Common myeloid progenitor, CD34-positive (primary cell): ENCODE measurements around the gene LAMTOR5.
"Not testable (repeated sequence)": the region's sequence is repeated elsewhere in the genome, so short reads cannot be mapped to it uniquely, and the experiment has no call there.

Source experiments
- CTCF ChIA-PET: fragments of 350-600 bp; sonication (Branson Sonifier 250); formaldehyde crosslinking; loops from one replicate; lab custom pipeline; 2021; ENCODE audit warnings: antibody characterized with exemption; lab: Charles Lee
- POLR2A ChIA-PET: fragments of 350-600 bp; sonication (Branson Sonifier 250); formaldehyde crosslinking; loops from one replicate; lab custom pipeline; 2021; ENCODE audit warnings: antibody characterized with exemption; lab: Charles Lee
- DNase-seq, 3 donors: peaks; one replicate each; pipeline versions ENCODE4 v3.0.0 to v3.0.0-alpha.2; 2013
- H3K27ac ChIP-seq, 2 experiments: 1 replicate in 1 of 2; 2 replicates in 1 of 2; pipeline ENCODE4 v1.7.0; 2013; ENCODE audit warnings: inconsistent platforms in 2 of 2, low read length in 2 of 2, mild to moderate bottlenecking in 2 of 2, low read depth in 1 of 2, moderate library complexity in 1 of 2; ENCODE audit not compliant: severe bottlenecking in 2 of 2, insufficient read depth in 1 of 2, poor library complexity in 1 of 2
- H3K27me3 ChIP-seq, 5 experiments: replicated peaks in 2 of 5; 1 replicate in 3 of 5; 2 replicates in 2 of 5; pipeline versions ENCODE4 v1.6.1 to v1.7.0; 2013; ENCODE audit warnings: low read length in 4 of 5, mild to moderate bottlenecking in 2 of 5, moderate library complexity in 2 of 5, inconsistent platforms in 1 of 5; ENCODE audit not compliant: insufficient read depth in 5 of 5, control insufficient read depth in 4 of 5
- H3K36me3 ChIP-seq, 4 experiments: 1 replicate in 2 of 4; 2 replicates in 2 of 4; pipeline versions ENCODE4 v1.6.1 to v1.7.0; 2013; ENCODE audit warnings: low read length in 3 of 4, control low read depth in 1 of 4, mild to moderate bottlenecking in 1 of 4; ENCODE audit not compliant: control insufficient read depth in 4 of 4, insufficient read depth in 4 of 4
- H3K4me1 ChIP-seq, 4 experiments: 1 replicate in 3 of 4; 2 replicates in 1 of 4; pipeline versions ENCODE4 v1.6.1 to v1.7.1; 2013; ENCODE audit warnings: low read length in 3 of 4, mild to moderate bottlenecking in 3 of 4, control low read depth in 1 of 4, inconsistent platforms in 1 of 4, moderate library complexity in 1 of 4; ENCODE audit not compliant: control insufficient read depth in 4 of 4, insufficient read depth in 4 of 4; ENCODE audit errors: control extremely low read depth in 1 of 4
- H3K4me3 ChIP-seq, 7 experiments: 1 replicate in 4 of 7; 2 replicates in 3 of 7; pipeline versions ENCODE4 v1.5.1 to v1.7.0; 2013; ENCODE audit warnings: mild to moderate bottlenecking in 7 of 7, low read length in 6 of 7, moderate library complexity in 6 of 7, inconsistent platforms in 2 of 7, low read depth in 2 of 7, control low read depth in 1 of 7; ENCODE audit not compliant: insufficient read depth in 4 of 7, control insufficient read depth in 1 of 7; ENCODE audit errors: extremely low read depth in 1 of 7
- H3K9me3 ChIP-seq, 5 experiments: 1 replicate in 4 of 5; 2 replicates in 1 of 5; pipeline versions ENCODE4 v1.6.1 to v1.7.1; 2013; ENCODE audit warnings: low read length in 4 of 5, mild to moderate bottlenecking in 2 of 5, inconsistent platforms in 1 of 5, low read depth in 1 of 5, moderate library complexity in 1 of 5; ENCODE audit not compliant: control insufficient read depth in 4 of 5, insufficient read depth in 2 of 5; ENCODE audit errors: control extremely low read depth in 1 of 5
- WGBS: methylation state at CpG from one replicate; pipeline ENCODE4 v1.1.5; 2013; ENCODE audit not compliant: insufficient coverage; 5-methylcytosine and 5-hydroxymethylcytosine counted together

Gene LAMTOR5

GRCh38 chr1:110439873-110440272 is 32.4 kb upstream of the LAMTOR5 start:
- CTCF ChIA-PET, result interaction anchor here (2.2 to 7.2 kb wide), 4 partner anchors 15 to 56 kb away, joined by 9 to 83 read pairs (median 30); no protein-coding TSS in a partner anchor
- H3K4me3 ChIP-seq, result not testable (repeated sequence)
- no CpG with 5 or more reads among the region's 3 CpGs for WGBS

GRCh38 chr1:110438893-110439292 is 31.4 kb upstream of the LAMTOR5 start:
- POLR2A ChIA-PET, result interaction anchor here (0.6 kb wide), 1 partner anchor 35 kb away, joined by 3 read pairs; no protein-coding TSS in a partner anchor
- Histone ChIP-seq H3K4me1 (peaks cover 0 to 34% (median 11%) of the 10 kb centered on the region in 4 experiments), H3K9me3 (no peaks in the 10 kb centered on the region), H3K27ac (no peak overlapping the region), H3K36me3 (no peaks in the 10 kb centered on the region), H3K27me3 (no peaks in the 10 kb centered on the region), H3K4me3 (peak overlapping the region in 2 of 7 experiments; percentile 4 to 42)
- peak; percentile 79 to 93 (median 83) for DNase-seq
- CTCF ChIA-PET, result interaction anchor here (0.8 to 7.2 kb wide), 7 partner anchors 10 to 231 kb away, joined by 3 to 83 read pairs (median 9); no protein-coding TSS in a partner anchor
- WGBS, result 20% methylated on average over 2 of the region's 4 CpGs

More at GRCh38 chr1:110439873-110440272, 32.4 kb upstream of the LAMTOR5 start:
- H3K27ac ChIP-seq, H3K36me3 ChIP-seq, H3K9me3 ChIP-seq, POLR2A ChIA-PET, H3K27me3 ChIP-seq, DNase-seq: not testable (repeated sequence)
- peaks cover 0 to 26% (median 8%) of the 10 kb centered on the region in 4 experiments for H3K4me1 ChIP-seq

- POLR2A ChIA-PET, result interaction anchor here (0.6 to 1.2 kb wide), 2 partner anchors 12 to 22 kb away, joined by 3 to 4 read pairs; no protein-coding TSS in a partner anchor
- not testable (repeated sequence) for H3K36me3 ChIP-seq, H3K27me3 ChIP-seq, H3K27ac ChIP-seq, H3K9me3 ChIP-seq, H3K4me3 ChIP-seq, DNase-seq
- WGBS, result 95% methylated on average over 8 of the region's 9 CpGs
- CTCF ChIA-PET, result interaction anchor here (0.7 to 7.2 kb wide), 10 partner anchors 11 to 230 kb away, joined by 3 to 83 read pairs (median 4); partner anchors contain the start of gene LAMTOR5
- H3K4me1 ChIP-seq, result peaks cover 0 to 45% (median 19%) of the 10 kb centered on the region in 4 experiments
Measured at GRCh38 chr1:110437645-110438299, 30.3 kb upstream of the LAMTOR5 start.

GRCh38 chr1:110436635-110437034 is 29.1 kb upstream of the LAMTOR5 start:
- H3K4me1 ChIP-seq, result peaks cover 0 to 45% (median 19%) of the 10 kb centered on the region in 4 experiments
- no peak overlapping the region for H3K27ac ChIP-seq
- no peak for DNase-seq
- POLR2A ChIA-PET, result interaction anchor here (1.2 kb wide), 1 partner anchor 11 kb away, joined by 3 read pairs; no protein-coding TSS in a partner anchor
- H3K36me3 ChIP-seq, result no peaks in the 10 kb centered on the region
- no peaks in the 10 kb centered on the region for H3K9me3 ChIP-seq
- WGBS, result 94% methylated on average over 6 of the region's 7 CpGs
- CTCF ChIA-PET, result interaction anchor here (0.9 to 7.2 kb wide), 8 partner anchors 11 to 59 kb away, joined by 3 to 83 read pairs (median 6); no protein-coding TSS in a partner anchor
- no peak overlapping the region for H3K4me3 ChIP-seq
- H3K27me3 ChIP-seq, result no peaks in the 10 kb centered on the region

- Histone ChIP-seq H3K27me3 (no peaks in the 10 kb centered on the region), H3K4me1 (peaks cover 0 to 45% (median 24%) of the 10 kb centered on the region in 4 experiments), H3K9me3 (no peaks in the 10 kb centered on the region), H3K27ac (no peak overlapping the region), H3K4me3 (no peak overlapping the region), H3K36me3 (no peaks in the 10 kb centered on the region)
- ChIA-PET CTCF (interaction anchor here (0.9 to 7.2 kb wide), 9 partner anchors 11 to 61 kb away, joined by 3 to 83 read pairs (median 8); partner anchors contain the start of gene LAMTOR5), POLR2A (no interaction called here)
- DNase-seq, result peak in 2 of 3 donors; percentile 29 to 45
- WGBS, result no CpG with 5 or more reads among the region's 3 CpGs
Measured at GRCh38 chr1:110434946-110435345, 27.5 kb upstream of the LAMTOR5 start.

GRCh38 chr1:110433803-110434202 is 26.3 kb upstream of the LAMTOR5 start:
- Histone ChIP-seq H3K36me3 (no peaks in the 10 kb centered on the region), H3K9me3 (no peaks in the 10 kb centered on the region), H3K27ac (no peak overlapping the region), H3K4me1 (peaks cover 0 to 36% (median 23%) of the 10 kb centered on the region in 4 experiments), H3K4me3 (no peak overlapping the region), H3K27me3 (no peaks in the 10 kb centered on the region)
- DNase-seq, result peak; percentile 49 to 68 (median 65)
- POLR2A ChIA-PET, result no interaction called here
- CTCF ChIA-PET, result interaction anchor here (1.2 to 7.1 kb wide), 7 partner anchors 10 to 62 kb away, joined by 5 to 83 read pairs (median 8); partner anchors contain the start of gene LAMTOR5
- WGBS, result 50% methylated on average over 2 of the region's 3 CpGs
